OCI-LY7 (cell line): ENCODE results near the gene SERINC2. TPM values are rescaled to one million over a fixed set of nuclear protein-coding genes. Genes with fewer than 3 reads are reported as not detected.

Experiments used
- BruUV-seq: library from RNA; stranded (reverse); fragments of 400-500 nt; replicated peaks from 2 replicates; lab custom pipeline; 2021; lab: Mats Ljungman, UMichigan
- CTCF ChIA-PET: fragments of 300-600 bp; sonication (Branson Sonifier 250); formaldehyde crosslinking; loops from one replicate; lab custom pipeline; 2022; ENCODE audit warnings: antibody characterized with exemption; ENCODE audit not compliant: unreplicated experiment; lab: Charles Lee
- POLR2A ChIA-PET: fragments of 300-600 bp; sonication (Branson Sonifier 250); formaldehyde crosslinking; loops from one replicate; lab custom pipeline; 2022; ENCODE audit warnings: antibody characterized with exemption; lab: Charles Lee
- DNase-seq: peaks from one replicate; pipeline ENCODE4 v3.0.0-alpha.2; 2015; ENCODE audit warnings: low spot score
- H2AFZ ChIP-seq: fragments of 200-600 bp; sonication (generic), shearing (Covaris generic); 2 replicates; pipeline ENCODE4 v1.6.1; 2014; ENCODE audit warnings: mild to moderate bottlenecking, antibody characterized with exemption, low read length, moderate library complexity
- H3K27ac ChIP-seq: fragments of 200-600 bp; sonication (generic); 2 replicates; pipeline ENCODE4 v1.5.1; 2014; ENCODE audit warnings: mixed run types, low read depth, mild to moderate bottlenecking, moderate library complexity, low read length, inconsistent platforms; ENCODE audit not compliant: poor library complexity, severe bottlenecking
- H3K36me3 ChIP-seq: fragments of 200-600 bp; sonication (generic); 2 replicates; pipeline ENCODE4 v1.6.1; 2014; ENCODE audit warnings: mild to moderate bottlenecking, antibody characterized with exemption, low read length, moderate library complexity, mixed read lengths; ENCODE audit not compliant: insufficient read depth
- H3K4me1 ChIP-seq: fragments of 200-600 bp; sonication (generic); 2 replicates; pipeline ENCODE4 v1.5.1; 2014; ENCODE audit warnings: mild to moderate bottlenecking, low read length; ENCODE audit not compliant: insufficient read depth, poor library complexity, severe bottlenecking
- H3K4me2 ChIP-seq: fragments of 200-600 bp; sonication (generic); 2 replicates; pipeline ENCODE4 v1.6.1; 2014; ENCODE audit warnings: mild to moderate bottlenecking, low read length
- H3K4me3 ChIP-seq: fragments of 200-600 bp; sonication (generic); 2 replicates; pipeline ENCODE4 v1.5.1; 2014; ENCODE audit warnings: mild to moderate bottlenecking, low read depth, low read length; ENCODE audit not compliant: poor library complexity, severe bottlenecking
- H3K79me2 ChIP-seq: fragments of 200-600 bp; sonication (generic); 2 replicates; pipeline ENCODE4 v1.6.1; 2016; ENCODE audit warnings: low read depth, mild to moderate bottlenecking, low read length, moderate library complexity, mixed read lengths; ENCODE audit not compliant: insufficient read depth
- H3K9me2 ChIP-seq: fragments of 200-600 bp; sonication (generic); 2 replicates; pipeline ENCODE4 v1.6.1; 2016; ENCODE audit warnings: mild to moderate bottlenecking, low read length, mixed read lengths; ENCODE audit not compliant: insufficient read depth
- H3K9me3 ChIP-seq: fragments of 200-600 bp; sonication (generic); 2 replicates; pipeline ENCODE4 v1.6.1; 2014; ENCODE audit warnings: mild to moderate bottlenecking, mixed run types, low read length, mixed read lengths
- H4K20me1 ChIP-seq: fragments of 200-600 bp; sonication (generic); 2 replicates; pipeline ENCODE4 v1.6.1; 2014; ENCODE audit warnings: mild to moderate bottlenecking, antibody characterized with exemption, low read length, moderate library complexity, mixed read lengths; ENCODE audit not compliant: insufficient read depth
- CTCF ChIP-seq: fragments of 200-600 bp; sonication (generic); conservative IDR thresholded peaks from 2 replicates; pipeline ENCODE4 v1.5.1; 2014; ENCODE audit warnings: mild to moderate bottlenecking, antibody characterized with exemption, low read length, moderate library complexity, mixed read lengths
- EZH2phosphoT487 ChIP-seq: fragments of 200-600 bp; sonication (generic); IDR thresholded peaks from 2 replicates; pipeline ENCODE4 v1.6.1; 2018; ENCODE audit warnings: low read depth, borderline replicate concordance, mild to moderate bottlenecking, mixed run types, antibody characterized with exemption, low read length, moderate library complexity, mixed read lengths
- intact Hi-C: fragments of 100-400 bp; cut with micrococcal nuclease; formaldehyde crosslinking; loops from one replicate; pipeline ENCODE4 v1.10.0; 2022; ENCODE audit not compliant: unreplicated experiment
- total RNA-seq, 2 experiments: library from RNA; depleted of rRNA in 1 of 2; stranded (reverse); fragments of >200 nt in 1 of 2; shearing (Covaris generic) in 1 of 2; gene quantifications; 2 replicates each; pipeline ENCODE4 v1.2.3, GENCODE V29; 2014 to 2022

Gene SERINC2
- total RNA-seq, 2 experiments from 2014 or later = 3.5 to 11.1 TPM

- no peak overlapping the region for H3K4me3 ChIP-seq
- no TSS peak for BruUV-seq
Measured at GRCh38 chr1:31372751-31373055, 40.3 kb upstream of the SERINC2 start.

GRCh38 chr1:31373056-31373896 lies 39.7 kb upstream of the SERINC2 start, which contains the start of gene FABP3:
Gene FABP3, minus strand, starts transcription at chr1:31373076. Its CDS starts 62 bp downstream, at chr1:31373014.
- no peaks in the 10 kb centered on the region for H4K20me1 ChIP-seq
- no peak within 1 kb of the TSS for H3K27ac ChIP-seq
- no peaks in the 10 kb centered on the region for H3K9me2 ChIP-seq
- ChIA-PET POLR2A (interaction anchor here (0.5 kb wide), 2 partner anchors 103 to 204 kb away, joined by 3 read pairs; no protein-coding TSS in a partner anchor), CTCF (no interaction called here)
- H3K79me2 ChIP-seq = no peaks in the 10 kb centered on the region
- intact Hi-C loops = no loop called here
- H2AFZ ChIP-seq = no peak within 1 kb of the TSS
- BruUV-seq = no TSS peak
- no peak for TF ChIP-seq CTCF
- no peak for TF ChIP-seq EZH2phosphoT487
- H3K36me3 ChIP-seq = no peaks in the 10 kb centered on the region
- no peaks in the 10 kb centered on the region for H3K9me3 ChIP-seq
- H3K4me2 ChIP-seq = no peak within 1 kb of the TSS
- H3K4me1 ChIP-seq = no peaks in the 10 kb centered on the region
- H3K4me3 ChIP-seq = no peak within 1 kb of the TSS
- DNase-seq = no peak

More at GRCh38 chr1:31372751-31373055, 40.3 kb upstream of the SERINC2 start:
- CTCF ChIA-PET = no interaction called here
- H2AFZ ChIP-seq = no peak overlapping the region
- no peaks in the 10 kb centered on the region for H3K9me2 ChIP-seq
- no peaks in the 10 kb centered on the region for H4K20me1 ChIP-seq
- no peaks in the 10 kb centered on the region for H3K4me1 ChIP-seq
- no peaks in the 10 kb centered on the region for H3K79me2 ChIP-seq
- no peak overlapping the region for H3K27ac ChIP-seq
- no peaks in the 10 kb centered on the region for H3K36me3 ChIP-seq
- TF ChIP-seq EZH2phosphoT487 (no peak), CTCF (no peak)
- no peak for DNase-seq
- intact Hi-C loops = no loop called here
- POLR2A ChIA-PET = no interaction called here
- H3K4me2 ChIP-seq = no peak overlapping the region
- H3K9me3 ChIP-seq = no peaks in the 10 kb centered on the region
